Erythroblast (primary cell): ENCODE results near the gene MEGF9.

Experiments used
- GATA1 ChIP-seq: IDR thresholded peaks from 2 replicates; pipeline ENCODE4 v1.6.1; 2011; ENCODE audit warnings: low read depth, mild to moderate bottlenecking, control low read depth, low read length, moderate library complexity
- POLR2A ChIP-seq: IDR thresholded peaks from 2 replicates; pipeline ENCODE4 v1.6.1; 2011; ENCODE audit warnings: mild to moderate bottlenecking, low read length

DNA sequence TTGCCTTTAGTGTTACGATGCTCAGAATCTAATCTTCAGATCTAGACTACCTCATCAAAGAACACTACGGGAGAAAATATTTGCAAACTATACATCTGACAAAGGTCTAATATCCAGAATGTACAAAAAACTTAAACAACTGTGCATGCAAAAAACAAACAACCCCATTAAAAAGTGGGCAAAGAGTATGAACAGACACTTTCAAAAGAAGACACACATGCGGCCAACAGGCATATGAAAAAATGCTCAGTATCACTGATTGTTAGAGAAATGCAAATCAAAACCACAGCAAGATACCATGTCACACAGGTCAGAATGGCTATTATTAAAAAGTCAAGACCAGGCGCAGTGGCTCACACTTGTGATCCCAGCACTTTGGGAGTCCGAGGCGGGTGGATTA, 31.0 kb upstream of the MEGF9 start:
- TF ChIP-seq POLR2A (no peak), GATA1 (no peak)
